WI38 (cell line): ENCODE measurements around the gene TRIM3.

ENCODE experiments used
- H3K4me3 ChIP-seq: 2 replicates; pipeline ENCODE4 v1.5.1; 2011; ENCODE audit warnings: low read depth, mild to moderate bottlenecking, control low read depth, low read length
- TF ChIP-seq, protein P1 (sequence below): IDR thresholded peaks from 2 replicates; pipeline ENCODE4 v1.5.1; 2012; ENCODE audit warnings: low read depth, mild to moderate bottlenecking, control low read depth, low read length

The TRIM3 gene

DNA sequence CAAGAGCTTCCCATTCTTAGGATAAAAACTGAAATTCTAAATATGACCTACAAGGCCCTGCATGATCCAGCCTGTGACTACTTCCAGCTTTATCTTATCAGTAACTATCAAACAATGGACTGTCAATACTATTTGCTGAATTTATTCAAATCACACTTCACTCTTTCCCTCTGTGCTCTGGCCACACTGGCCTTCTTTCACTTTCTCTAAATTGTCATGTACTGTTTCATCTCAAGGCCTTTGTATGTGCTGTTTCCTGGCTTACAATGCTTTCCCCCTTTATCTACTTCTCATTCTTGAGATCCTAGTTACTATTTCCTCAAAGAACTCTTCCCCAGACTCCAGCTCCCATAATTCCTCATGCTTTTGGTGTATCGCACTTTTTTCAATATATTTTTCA lies 13.2 kb upstream of the TRIM3 start:
- TF ChIP-seq, protein P1, sequence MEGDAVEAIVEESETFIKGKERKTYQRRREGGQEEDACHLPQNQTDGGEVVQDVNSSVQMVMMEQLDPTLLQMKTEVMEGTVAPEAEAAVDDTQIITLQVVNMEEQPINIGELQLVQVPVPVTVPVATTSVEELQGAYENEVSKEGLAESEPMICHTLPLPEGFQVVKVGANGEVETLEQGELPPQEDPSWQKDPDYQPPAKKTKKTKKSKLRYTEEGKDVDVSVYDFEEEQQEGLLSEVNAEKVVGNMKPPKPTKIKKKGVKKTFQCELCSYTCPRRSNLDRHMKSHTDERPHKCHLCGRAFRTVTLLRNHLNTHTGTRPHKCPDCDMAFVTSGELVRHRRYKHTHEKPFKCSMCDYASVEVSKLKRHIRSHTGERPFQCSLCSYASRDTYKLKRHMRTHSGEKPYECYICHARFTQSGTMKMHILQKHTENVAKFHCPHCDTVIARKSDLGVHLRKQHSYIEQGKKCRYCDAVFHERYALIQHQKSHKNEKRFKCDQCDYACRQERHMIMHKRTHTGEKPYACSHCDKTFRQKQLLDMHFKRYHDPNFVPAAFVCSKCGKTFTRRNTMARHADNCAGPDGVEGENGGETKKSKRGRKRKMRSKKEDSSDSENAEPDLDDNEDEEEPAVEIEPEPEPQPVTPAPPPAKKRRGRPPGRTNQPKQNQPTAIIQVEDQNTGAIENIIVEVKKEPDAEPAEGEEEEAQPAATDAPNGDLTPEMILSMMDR = no peak

GRCh38 chr11:6486256-6486655 lies 12.5 kb upstream of the TRIM3 start:
- H3K4me3 ChIP-seq = no peak overlapping the region
- TF ChIP-seq, protein P1 = no peak

More for the DNA sequence above, 13.2 kb upstream of the TRIM3 start:
- no peak overlapping the region for H3K4me3 ChIP-seq

DNA sequence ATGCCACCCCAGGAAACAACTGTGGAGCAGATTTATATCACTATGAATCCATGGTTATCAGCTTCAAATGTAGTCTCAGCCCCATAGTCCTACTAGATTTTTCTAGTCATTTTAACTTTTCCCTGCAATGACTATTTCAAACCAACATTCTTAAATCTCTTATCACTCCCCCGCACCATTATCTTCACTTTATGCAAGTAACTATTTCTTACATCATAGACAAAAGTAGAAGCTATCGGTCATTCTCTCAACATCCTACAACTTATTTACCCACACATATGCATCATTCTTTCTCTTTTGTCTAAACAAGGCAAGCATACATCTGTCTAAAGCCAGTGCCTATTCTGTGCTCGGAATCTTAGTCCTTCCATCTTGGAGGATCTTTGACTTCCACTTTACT lies 11.9 kb upstream of the TRIM3 start:
- TF ChIP-seq, protein P1 = no peak
- no peak overlapping the region for H3K4me3 ChIP-seq

GRCh38 chr11:6483015-6483414 lies 9.3 kb upstream of the TRIM3 start:
- TF ChIP-seq, protein P1 = no peak
- H3K4me3 ChIP-seq = no peak overlapping the region

- peak overlapping the region; percentile 80 for H3K4me3 ChIP-seq
- TF ChIP-seq, protein P1 = no peak
Measured at GRCh38 chr11:6482441-6482840, 8.7 kb upstream of the TRIM3 start.

- H3K4me3 ChIP-seq = peak overlapping the region; percentile 80
- TF ChIP-seq, protein P1 = no peak
Measured at GRCh38 chr11:6481924-6482275, 8.2 kb upstream of the TRIM3 start.

DNA sequence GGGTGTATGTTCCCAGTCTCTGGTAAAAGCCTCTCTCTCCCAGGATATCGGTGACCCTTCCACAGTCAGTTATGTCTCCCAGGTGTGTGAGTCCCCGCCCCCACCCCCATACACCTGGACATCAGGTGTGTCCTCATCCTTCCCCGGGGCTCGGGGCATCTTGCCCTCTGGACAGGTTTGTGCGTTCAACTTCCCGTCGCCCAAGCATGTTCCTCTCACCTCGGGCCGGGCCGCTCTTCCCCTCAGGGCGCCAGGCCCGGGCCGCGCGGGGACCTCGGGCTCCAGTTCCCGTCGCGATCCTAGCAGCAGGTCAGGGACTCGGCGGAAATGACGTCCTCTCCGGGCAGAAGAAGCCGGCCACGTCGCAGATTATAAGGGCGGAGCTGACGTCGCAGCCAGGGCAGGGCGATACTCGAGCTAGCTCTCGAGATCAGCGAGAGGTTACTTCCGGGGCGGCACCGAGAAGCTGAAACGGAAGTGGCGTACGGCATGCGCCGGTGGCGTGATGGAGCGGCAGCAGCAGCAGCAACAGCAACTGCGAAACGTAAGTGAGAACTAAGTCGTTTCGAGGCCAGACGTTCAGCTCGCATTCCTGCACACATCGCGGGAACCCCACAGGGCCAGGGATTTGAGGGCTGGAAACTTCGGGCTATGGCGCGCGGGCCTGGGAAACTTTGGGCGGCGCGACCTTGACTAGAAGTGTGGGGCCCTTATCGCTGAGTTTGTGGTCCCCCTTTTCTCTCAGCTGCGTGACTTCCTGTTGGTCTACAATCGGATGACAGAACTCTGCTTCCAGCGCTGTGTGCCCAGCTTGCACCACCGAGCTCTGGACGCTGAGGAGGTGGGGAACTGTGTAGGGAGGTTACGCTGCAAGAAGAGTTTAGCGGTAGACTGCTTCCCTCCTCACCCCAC lies 7.5 kb upstream of the TRIM3 start, which contains the start of the genes ARFIP2 and TIMM10B:
TSS of gene ARFIP2 (minus strand) at position 320 of the 912 bp plus-strand sequence. CDS start 910 bp downstream, outside the sequence.
TSS of gene TIMM10B (plus strand) at position 490 of the 912 bp plus-strand sequence. CDS start at position 506, 16 bp downstream.
- TF ChIP-seq, protein P1 = no peak
- peak within 1 kb of the TSS; percentile 80 for H3K4me3 ChIP-seq
